T-cell (primary cell): Measurements from ENCODE around the gene TCF7L1. TPM values are rescaled to one million over a fixed set of nuclear protein-coding genes. Genes with fewer than 3 reads are reported as not detected.

ENCODE experiments used
- ATAC-seq, 4 experiments: fragments of 200-7000 bp in 3 of 4; fragments of 150-1000 bp in 1 of 4; cut with Tn5 transposase; replicated peaks in 1 of 4; 1 replicate in 3 of 4; 2 replicates in 1 of 4; pipeline ENCODE4 v1.10.0; 2021; ENCODE audit warnings: moderate library complexity in 3 of 4, mild to moderate bottlenecking in 2 of 4, moderate number of reproducible peaks in 1 of 4
- CTCF ChIA-PET, 2 donors: fragments of 300-600 bp; sonication (Branson Sonifier 250); formaldehyde crosslinking; loops; one replicate each; lab custom pipeline; 2022; ENCODE audit warnings: antibody characterized with exemption in 2 of 2; lab: Charles Lee
- POLR2A ChIA-PET, 2 donors: fragments of 300-600 bp; sonication (Branson Sonifier 250); formaldehyde crosslinking; loops; one replicate each; lab custom pipeline; 2022; ENCODE audit warnings: antibody characterized with exemption in 2 of 2; lab: Charles Lee
- DNase-seq, 35 experiments: peaks; one replicate each; pipeline versions ENCODE4 v3.0.0 to v3.0.0-alpha.2; 2013 to 2023
- H3K27ac ChIP-seq: one replicate; pipeline ENCODE4 v1.5.1; 2013; ENCODE audit warnings: low read length
- H3K27me3 ChIP-seq, 2 experiments: replicated peaks in 1 of 2; 1 replicate in 1 of 2; 2 replicates in 1 of 2; pipeline versions ENCODE4 v1.6.1 to v1.7.0; 2013; ENCODE audit warnings: low read length in 1 of 2, mixed read lengths in 1 of 2; ENCODE audit not compliant: control insufficient read depth in 2 of 2, insufficient read depth in 2 of 2; ENCODE audit errors: extremely low read depth in 1 of 2
- H3K36me3 ChIP-seq, 2 donors: 1 replicate in 1 of 2; 2 replicates in 1 of 2; pipeline versions ENCODE4 v1.6.1 to v1.7.0; 2013; ENCODE audit warnings: low read length in 1 of 2; ENCODE audit not compliant: control insufficient read depth in 2 of 2, insufficient read depth in 1 of 2; ENCODE audit errors: extremely low read depth in 1 of 2
- H3K4me1 ChIP-seq, 2 experiments: 1 replicate in 1 of 2; 2 replicates in 1 of 2; pipeline versions ENCODE4 v1.6.1 to v1.7.0; 2013; ENCODE audit warnings: low read length in 2 of 2, mixed read lengths in 1 of 2; ENCODE audit not compliant: insufficient read depth in 2 of 2, control insufficient read depth in 1 of 2; ENCODE audit errors: extremely low read depth in 1 of 2
- H3K4me3 ChIP-seq, 2 donors: 1 replicate in 1 of 2; 2 replicates in 1 of 2; pipeline versions ENCODE4 v1.5.1 to v1.7.0; 2013; ENCODE audit warnings: mild to moderate bottlenecking in 2 of 2, low read length in 1 of 2, moderate library complexity in 1 of 2; ENCODE audit not compliant: control insufficient read depth in 1 of 2; ENCODE audit errors: extremely low read depth in 1 of 2
- H3K9me3 ChIP-seq: 2 replicates; pipeline ENCODE4 v1.7.0; 2013
- H3K27ac Mint-ChIP-seq, 2 donors: one replicate each; pipeline ENCODE4 v1.8.0; 2020 to 2021; ENCODE audit warnings: mild to moderate bottlenecking in 2 of 2, mixed read lengths in 2 of 2
- H3K27me3 Mint-ChIP-seq, 2 donors: one replicate each; pipeline ENCODE4 v1.8.0; 2021 to 2022; ENCODE audit warnings: mixed read lengths in 2 of 2
- H3K36me3 Mint-ChIP-seq: one replicate; pipeline ENCODE4 v1.8.0; 2021; ENCODE audit warnings: mixed read lengths
- H3K4me1 Mint-ChIP-seq, 3 donors: one replicate each; pipeline ENCODE4 v1.8.0; 2020 to 2022; ENCODE audit warnings: mixed read lengths in 3 of 3, mild to moderate bottlenecking in 1 of 3
- H3K4me3 Mint-ChIP-seq, 3 donors: one replicate each; pipeline ENCODE4 v1.8.0; 2020 to 2022; ENCODE audit warnings: mild to moderate bottlenecking in 3 of 3, mixed read lengths in 3 of 3, moderate library complexity in 3 of 3
- H3K9me3 Mint-ChIP-seq, 3 donors: one replicate each; pipeline ENCODE4 v1.8.0; 2020 to 2022; ENCODE audit warnings: mixed read lengths in 3 of 3
- WGBS: methylation state at CpG from one replicate; pipeline ENCODE4 v1.1.5; 2013; ENCODE audit warnings: missing lambda C conversion rate; ENCODE audit not compliant: insufficient coverage; 5-methylcytosine and 5-hydroxymethylcytosine counted together
- total RNA-seq, 35 experiments: library from RNA in 6 of 35; stranded (reverse) in 6 of 35; fragments of 120-200 nt in 1 of 35; gene quantifications; one replicate each; pipeline versions ENCODE4 v1.2.1 to v1.2.4 and lab custom pipeline; 2013 to 2026

The TCF7L1 gene
- total RNA-seq, 5 donors from 2014 or later (not counting 1 experiment from before 2014, with no cell fraction given), result 0.07 to 0.16 (median 0.15) TPM; not detected in 2

GRCh38 chr2:85157345-85157744 lies 24.2 kb downstream of the TCF7L1 start:
- ATAC-seq, result no peak
- no peaks in the 10 kb centered on the region for H3K9me3 Mint-ChIP-seq
- POLR2A ChIA-PET, result no interaction called here
- Histone ChIP-seq H3K27me3 (peaks cover 0 to 7% of the 10 kb centered on the region in 2 experiments), H3K4me3 (no peak overlapping the region), H3K4me1 (no peaks in the 10 kb centered on the region), H3K27ac (no peak overlapping the region), H3K36me3 (no peaks in the 10 kb centered on the region), H3K9me3 (no peaks in the 10 kb centered on the region)
- peaks cover 5 to 13% of the 10 kb centered on the region in 2 donors for H3K27me3 Mint-ChIP-seq
- H3K4me1 Mint-ChIP-seq, result no peaks in the 10 kb centered on the region
- no peaks in the 10 kb centered on the region for H3K36me3 Mint-ChIP-seq
- no peak overlapping the region for H3K4me3 Mint-ChIP-seq
- no CpG with 5 or more reads among the region's 1 CpG for WGBS
- no peak overlapping the region for H3K27ac Mint-ChIP-seq
- no peak for DNase-seq
- CTCF ChIA-PET, result no interaction called here

GRCh38 chr2:85158559-85159273 lies 25.5 kb downstream of the TCF7L1 start:
- Histone ChIP-seq H3K9me3 (no peaks in the 10 kb centered on the region), H3K27ac (no peak overlapping the region), H3K36me3 (no peaks in the 10 kb centered on the region), H3K27me3 (peaks cover 0 to 10% of the 10 kb centered on the region in 2 experiments), H3K4me3 (no peak overlapping the region), H3K4me1 (no peaks in the 10 kb centered on the region)
- no peaks in the 10 kb centered on the region for H3K36me3 Mint-ChIP-seq
- no peak for DNase-seq
- no peak overlapping the region for H3K27ac Mint-ChIP-seq
- WGBS, result 76% methylated on average over 8 of the region's 14 CpGs
- no peak for ATAC-seq
- no peaks in the 10 kb centered on the region for H3K4me1 Mint-ChIP-seq
- no peaks in the 10 kb centered on the region for H3K9me3 Mint-ChIP-seq
- H3K27me3 Mint-ChIP-seq, result peaks cover 1 to 14% of the 10 kb centered on the region in 2 donors
- CTCF ChIA-PET, result interaction anchor here in 1 of 2 donors (0.8 kb wide), 1 partner anchor 632 kb away, joined by 3 read pairs; no protein-coding TSS in a partner anchor
- H3K4me3 Mint-ChIP-seq, result no peak overlapping the region
- POLR2A ChIA-PET, result no interaction called here

- Histone ChIP-seq H3K27ac (no peak overlapping the region), H3K27me3 (peaks cover 0 to 14% of the 10 kb centered on the region in 2 experiments), H3K4me1 (no peaks in the 10 kb centered on the region), H3K9me3 (no peaks in the 10 kb centered on the region), H3K36me3 (no peaks in the 10 kb centered on the region), H3K4me3 (no peak overlapping the region)
- Mint-ChIP-seq H3K27ac (no peak overlapping the region), H3K9me3 (no peaks in the 10 kb centered on the region), H3K36me3 (no peaks in the 10 kb centered on the region), H3K4me1 (no peaks in the 10 kb centered on the region), H3K4me3 (no peak overlapping the region), H3K27me3 (peaks cover 0 to 9% of the 10 kb centered on the region in 2 donors)
- 57% methylated on average over 2 of the region's 6 CpGs for WGBS
- ATAC-seq (no peak), DNase-seq (no peak)
- CTCF ChIA-PET, result no interaction called here
- POLR2A ChIA-PET, result no interaction called here
Observed at GRCh38 chr2:85159589-85159988, 26.4 kb downstream of the TCF7L1 start.

- H3K36me3 ChIP-seq, result no peaks in the 10 kb centered on the region
- no peak for DNase-seq
- no peak for ATAC-seq
- POLR2A ChIA-PET, result no interaction called here
- H3K4me3 ChIP-seq, result no peak overlapping the region
- WGBS, result 87% methylated on average over 16 of the region's 18 CpGs
- no peaks in the 10 kb centered on the region for H3K4me1 ChIP-seq
- no peak overlapping the region for H3K27ac Mint-ChIP-seq
- H3K4me1 Mint-ChIP-seq, result no peaks in the 10 kb centered on the region
- CTCF ChIA-PET, result no interaction called here
- no peaks in the 10 kb centered on the region for H3K9me3 Mint-ChIP-seq
- H3K27ac ChIP-seq, result no peak overlapping the region
- H3K4me3 Mint-ChIP-seq, result no peak overlapping the region
- no peaks in the 10 kb centered on the region for H3K36me3 Mint-ChIP-seq
- peaks cover 0 to 11% of the 10 kb centered on the region in 2 donors for H3K27me3 Mint-ChIP-seq
- peaks cover 0 to 14% of the 10 kb centered on the region in 2 experiments for H3K27me3 ChIP-seq
- no peaks in the 10 kb centered on the region for H3K9me3 ChIP-seq
Observed at GRCh38 chr2:85160966-85161960, 28.1 kb downstream of the TCF7L1 start.

GRCh38 chr2:85162746-85163301 lies 29.6 kb downstream of the TCF7L1 start:
- DNase-seq, result no peak
- Mint-ChIP-seq H3K4me1 (no peaks in the 10 kb centered on the region), H3K27me3 (peaks cover 1 to 16% of the 10 kb centered on the region in 2 donors), H3K4me3 (no peak overlapping the region), H3K36me3 (no peaks in the 10 kb centered on the region), H3K27ac (no peak overlapping the region), H3K9me3 (no peaks in the 10 kb centered on the region)
- Histone ChIP-seq H3K9me3 (no peaks in the 10 kb centered on the region), H3K27me3 (peaks cover 0 to 14% of the 10 kb centered on the region in 2 experiments), H3K36me3 (no peaks in the 10 kb centered on the region), H3K27ac (no peak overlapping the region), H3K4me1 (no peaks in the 10 kb centered on the region), H3K4me3 (no peak overlapping the region)
- POLR2A ChIA-PET, result no interaction called here
- 80% methylated on average over 7 of the region's 8 CpGs for WGBS
- CTCF ChIA-PET, result no interaction called here
- no peak for ATAC-seq

- Mint-ChIP-seq H3K27me3 (peaks cover 4 to 16% of the 10 kb centered on the region in 2 donors), H3K27ac (no peak overlapping the region), H3K4me3 (no peak overlapping the region), H3K36me3 (no peaks in the 10 kb centered on the region), H3K9me3 (no peaks in the 10 kb centered on the region), H3K4me1 (no peaks in the 10 kb centered on the region)
- ATAC-seq (no peak), DNase-seq (no peak)
- Histone ChIP-seq H3K4me1 (no peaks in the 10 kb centered on the region), H3K27me3 (peaks cover 0 to 14% of the 10 kb centered on the region in 2 experiments), H3K4me3 (no peak overlapping the region), H3K9me3 (no peaks in the 10 kb centered on the region), H3K36me3 (no peaks in the 10 kb centered on the region), H3K27ac (no peak overlapping the region)
- no CpG with 5 or more reads among the region's 3 CpGs for WGBS
- POLR2A ChIA-PET, result no interaction called here
- CTCF ChIA-PET, result no interaction called here
Observed at GRCh38 chr2:85163675-85164074, 30.5 kb downstream of the TCF7L1 start.
